ENCODE measurements around the gene RAD51B. TPM values are rescaled to one million over a fixed set of nuclear protein-coding genes. Genes with fewer than 3 reads are reported as not detected.
"Not testable (repeated sequence)": the region's sequence is repeated elsewhere in the genome, so short reads cannot be mapped to it uniquely, and the experiment has no call there.

The RAD51B gene
- total RNA-seq, 1 experiment from 2014 or later = 29.9 TPM

DNA sequence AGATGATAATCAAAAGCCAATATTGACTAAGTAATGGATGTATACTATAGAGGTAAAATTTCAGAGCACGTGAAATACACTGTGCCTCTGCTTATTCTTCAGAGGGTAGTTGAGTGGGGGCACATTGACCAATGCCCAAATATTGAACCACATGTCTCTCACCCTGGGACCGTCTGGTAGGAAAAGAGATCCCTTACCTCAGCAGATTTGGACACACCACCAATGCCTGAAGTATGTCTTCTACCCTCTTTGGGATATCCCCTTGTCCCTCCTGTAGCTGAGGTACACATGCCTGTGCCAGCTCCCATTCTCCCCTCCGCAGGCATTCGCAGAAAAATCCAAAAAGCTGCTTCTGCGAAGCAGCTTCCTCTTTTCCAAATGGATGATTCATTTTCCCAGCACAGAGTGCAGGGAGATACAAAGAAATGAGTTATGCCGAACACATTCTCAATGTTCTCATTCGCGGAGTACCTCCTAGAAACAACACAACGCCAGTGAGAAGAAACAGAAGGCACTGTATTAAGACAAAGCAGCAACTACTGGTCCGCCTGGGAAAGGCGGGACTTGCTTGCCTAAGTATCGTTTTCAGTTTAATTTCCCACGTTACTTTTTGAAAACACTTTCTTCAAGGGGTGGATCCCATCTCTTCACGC is 3.9 kb upstream of the RAD51B start:
- 0 out of 2 replicates have a peak, but pooled peaks cover 6% of the 10 kb centered on the region for H3K36me3 ChIP-seq (ENCODE audit: low read depth)
- peak; percentile 19 to 40 for DNase-seq
- H3K27ac ChIP-seq = peak overlapping the region; percentile 54
- no peaks in the 10 kb centered on the region for H3K9me3 ChIP-seq (ENCODE audit: insufficient read depth, low read depth)
- TF ChIP-seq, protein P1, sequence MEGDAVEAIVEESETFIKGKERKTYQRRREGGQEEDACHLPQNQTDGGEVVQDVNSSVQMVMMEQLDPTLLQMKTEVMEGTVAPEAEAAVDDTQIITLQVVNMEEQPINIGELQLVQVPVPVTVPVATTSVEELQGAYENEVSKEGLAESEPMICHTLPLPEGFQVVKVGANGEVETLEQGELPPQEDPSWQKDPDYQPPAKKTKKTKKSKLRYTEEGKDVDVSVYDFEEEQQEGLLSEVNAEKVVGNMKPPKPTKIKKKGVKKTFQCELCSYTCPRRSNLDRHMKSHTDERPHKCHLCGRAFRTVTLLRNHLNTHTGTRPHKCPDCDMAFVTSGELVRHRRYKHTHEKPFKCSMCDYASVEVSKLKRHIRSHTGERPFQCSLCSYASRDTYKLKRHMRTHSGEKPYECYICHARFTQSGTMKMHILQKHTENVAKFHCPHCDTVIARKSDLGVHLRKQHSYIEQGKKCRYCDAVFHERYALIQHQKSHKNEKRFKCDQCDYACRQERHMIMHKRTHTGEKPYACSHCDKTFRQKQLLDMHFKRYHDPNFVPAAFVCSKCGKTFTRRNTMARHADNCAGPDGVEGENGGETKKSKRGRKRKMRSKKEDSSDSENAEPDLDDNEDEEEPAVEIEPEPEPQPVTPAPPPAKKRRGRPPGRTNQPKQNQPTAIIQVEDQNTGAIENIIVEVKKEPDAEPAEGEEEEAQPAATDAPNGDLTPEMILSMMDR (conservative IDR thresholded peaks at IDR 0.05) = no peak
- no peak for TF ChIP-seq EZH2 (IDR thresholded peaks at IDR 0.05; ENCODE audit: low read depth)
- peak overlapping the region; percentile 79 for H2AFZ ChIP-seq
- ChIA-PET POLR2A (ENCODE audit: unreplicated experiment) (no interaction called here), CTCF (no interaction called here)
- no peaks in the 10 kb centered on the region for H3K27me3 ChIP-seq (ENCODE audit: insufficient read depth, low read depth)
- peak overlapping the region; percentile 83 for H3K4me3 ChIP-seq
- H3F3A ChIP-seq (ENCODE audit: insufficient read depth, low read depth) = no peaks in the 10 kb centered on the region
- TSS peak; percentile 61 for BruUV-seq (replicated peaks)
- peaks cover 20% of the 10 kb centered on the region for H3K4me1 ChIP-seq (replicated peaks; ENCODE audit: insufficient read depth)
- H4K20me1 ChIP-seq (ENCODE audit: insufficient read depth) = 0 out of 2 replicates have a peak, but pooled peaks cover 7% of the 10 kb centered on the region
- peaks cover 20% of the 10 kb centered on the region for H3K79me2 ChIP-seq (ENCODE audit: low read depth)
- peak overlapping the region; percentile 83 for H3K4me2 ChIP-seq
- H3K9me2 ChIP-seq (ENCODE audit: insufficient read depth) = no peaks in the 10 kb centered on the region
- intact Hi-C loops (cut with micrococcal nuclease; ENCODE audit: unreplicated experiment) = no loop called here

DNA sequence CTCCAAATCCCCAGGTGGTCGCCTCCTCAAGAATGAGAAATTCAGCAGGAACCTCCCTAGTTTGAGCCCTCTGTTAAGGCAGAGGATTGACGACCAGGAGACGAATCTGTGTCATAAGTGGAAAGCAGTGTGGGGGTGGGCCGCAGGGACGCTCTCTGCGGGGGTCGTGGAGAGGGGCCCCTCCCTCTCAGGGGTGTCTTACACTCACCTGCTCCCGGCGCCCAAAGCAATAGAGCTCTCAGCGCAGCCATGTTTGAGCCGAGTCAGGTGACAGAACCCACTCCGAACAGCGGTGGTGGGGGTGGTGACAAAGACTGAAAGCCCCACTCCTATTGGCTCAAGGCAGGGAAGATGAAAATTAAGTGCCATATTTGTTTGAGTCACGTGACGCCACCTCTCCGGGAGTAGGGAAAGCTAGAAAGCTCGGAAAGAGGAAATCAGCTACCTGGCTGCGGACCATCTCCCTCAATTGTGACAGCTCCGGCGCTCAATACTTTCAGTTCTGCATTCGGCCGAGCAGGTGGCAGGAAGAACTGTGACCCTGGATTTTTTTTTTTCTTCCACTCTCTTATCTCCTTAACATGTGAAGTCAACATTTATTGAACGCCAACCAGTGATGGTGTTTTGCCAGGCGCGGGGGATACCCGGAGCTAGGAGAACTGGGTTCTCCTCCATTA is 3.1 kb upstream of the RAD51B start, which contains the start of gene ZFYVE26:
ZFYVE26 (minus strand) TSS at position 265 of the 677 bp plus-strand sequence. CDS start 627 bp downstream, outside the sequence.
- Histone ChIP-seq H3K79me2 (ENCODE audit: low read depth) (peaks cover 25% of the 10 kb centered on the region), H3K4me2 (peak within 1 kb of the TSS; percentile 83), H2AFZ (peak within 1 kb of the TSS; percentile 79), H3K9me3 (ENCODE audit: insufficient read depth, low read depth) (no peaks in the 10 kb centered on the region), H3F3A (ENCODE audit: insufficient read depth, low read depth) (no peaks in the 10 kb centered on the region; the same call in 1 of the 2 replicates), H3K4me1 (replicated peaks; ENCODE audit: insufficient read depth) (peaks cover 22% of the 10 kb centered on the region), H3K36me3 (ENCODE audit: low read depth) (0 out of 2 replicates have a peak, but pooled peaks cover 6% of the 10 kb centered on the region), H3K27me3 (ENCODE audit: insufficient read depth, low read depth) (no peaks in the 10 kb centered on the region), H3K27ac (peak within 1 kb of the TSS; percentile 54), H3K4me3 (peak within 1 kb of the TSS; percentile 83), H4K20me1 (ENCODE audit: insufficient read depth) (0 out of 2 replicates have a peak, but pooled peaks cover 7% of the 10 kb centered on the region), H3K9me2 (ENCODE audit: insufficient read depth) (no peaks in the 10 kb centered on the region)
- TF ChIP-seq, protein P1 (conservative IDR thresholded peaks at IDR 0.05) = no peak
- TF ChIP-seq EZH2 (IDR thresholded peaks at IDR 0.05; ENCODE audit: low read depth) = no peak
- ChIA-PET CTCF (no interaction called here), POLR2A (ENCODE audit: unreplicated experiment) (interaction anchor here (0.6 to 0.9 kb wide), 5 partner anchors 165 to 1228 kb away, joined by 3 to 11 read pairs (median 3); no protein-coding TSS in a partner anchor)
- no TSS peak for BruUV-seq (replicated peaks)
- intact Hi-C loops (cut with micrococcal nuclease; ENCODE audit: unreplicated experiment) = no loop called here
- DNase-seq = peak; percentile 88 to 94

DNA sequence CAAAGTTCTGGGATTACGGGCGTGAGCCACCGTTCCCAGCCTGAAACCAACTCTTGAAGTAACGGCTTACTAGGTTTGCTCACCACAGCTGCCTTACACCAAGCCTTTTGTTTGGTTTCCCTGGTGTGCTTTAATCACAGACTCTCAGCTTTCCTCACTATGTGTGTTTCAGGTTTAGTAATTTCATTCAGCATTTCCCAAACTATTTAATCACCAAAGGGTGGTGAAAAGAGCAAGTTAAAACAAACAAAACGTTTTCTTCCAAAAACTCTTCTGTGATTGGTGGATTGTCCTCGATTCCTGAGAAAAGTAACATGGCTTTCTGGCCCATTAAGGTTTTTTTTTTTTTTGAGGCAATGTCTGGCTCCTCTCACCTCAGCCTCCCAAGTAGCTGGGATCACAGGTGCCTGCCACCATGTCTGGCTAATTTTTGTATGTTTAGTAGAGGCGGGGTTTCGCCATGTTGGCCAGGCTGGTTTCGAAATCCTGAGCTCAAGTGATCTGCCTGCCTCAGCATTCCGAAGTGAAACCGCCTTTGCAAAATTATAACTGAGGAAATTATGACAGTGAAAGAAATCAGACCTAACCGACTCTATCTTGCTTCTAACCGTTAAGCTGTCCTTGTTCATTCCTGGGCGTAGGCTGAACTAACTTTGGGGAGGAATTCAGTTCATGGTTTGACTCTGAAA is 1.7 kb upstream of the RAD51B start:
- H3K9me3 ChIP-seq (ENCODE audit: insufficient read depth, low read depth) = no peaks in the 10 kb centered on the region
- POLR2A ChIA-PET (ENCODE audit: unreplicated experiment) = no interaction called here

GRCh38 chr14:67818476-67818875 is 1.1 kb upstream of the RAD51B start:
- H3F3A ChIP-seq (ENCODE audit: insufficient read depth, low read depth); H3K4me3 ChIP-seq; H2AFZ ChIP-seq; POLR2A ChIA-PET (ENCODE audit: unreplicated experiment); H3K9me2 ChIP-seq (ENCODE audit: insufficient read depth); DNase-seq; H3K27me3 ChIP-seq (ENCODE audit: insufficient read depth, low read depth); intact Hi-C loops (cut with micrococcal nuclease; ENCODE audit: unreplicated experiment); H3K4me2 ChIP-seq; BruUV-seq (replicated peaks); H4K20me1 ChIP-seq (ENCODE audit: insufficient read depth); H3K36me3 ChIP-seq (ENCODE audit: low read depth); H3K27ac ChIP-seq; H3K9me3 ChIP-seq (ENCODE audit: insufficient read depth, low read depth): not testable (repeated sequence)
- peaks cover 22% of the 10 kb centered on the region for H3K4me1 ChIP-seq (replicated peaks; ENCODE audit: insufficient read depth)
- CTCF ChIA-PET = interaction anchor here (0.6 kb wide), 1 partner anchor 1334 kb away, joined by 3 read pairs; no protein-coding TSS in a partner anchor
- H3K79me2 ChIP-seq (ENCODE audit: low read depth) = peaks cover 25% of the 10 kb centered on the region

More for the DNA sequence above, 1.7 kb upstream of the RAD51B start:
- CTCF ChIA-PET = interaction anchor here (0.6 kb wide), 1 partner anchor 1334 kb away, joined by 3 read pairs; no protein-coding TSS in a partner anchor
- H3K4me3 ChIP-seq = no peak overlapping the region; the same call in 1 of the 2 replicates
- no TSS peak for BruUV-seq (replicated peaks)
- no peaks in the 10 kb centered on the region for H3K27me3 ChIP-seq (ENCODE audit: insufficient read depth, low read depth)
- TF ChIP-seq EZH2 (IDR thresholded peaks at IDR 0.05; ENCODE audit: low read depth) = no peak
- TF ChIP-seq, protein P1 (conservative IDR thresholded peaks at IDR 0.05) = no peak
- no peaks in the 10 kb centered on the region for H3K9me2 ChIP-seq (ENCODE audit: insufficient read depth)
- H3K79me2 ChIP-seq (ENCODE audit: low read depth) = peaks cover 25% of the 10 kb centered on the region
- intact Hi-C loops (cut with micrococcal nuclease; ENCODE audit: unreplicated experiment) = no loop called here
- DNase-seq = no peak
- 0 out of 2 replicates have a peak, but pooled peaks cover 3% of the 10 kb centered on the region for H3K36me3 ChIP-seq (ENCODE audit: low read depth)
- no peaks in the 10 kb centered on the region for H4K20me1 ChIP-seq (ENCODE audit: insufficient read depth)
- no peak overlapping the region for H3K27ac ChIP-seq
- H3K4me2 ChIP-seq = no peak overlapping the region
- no peaks in the 10 kb centered on the region; the same call in 1 of the 2 replicates for H3F3A ChIP-seq (ENCODE audit: insufficient read depth, low read depth)
- H2AFZ ChIP-seq = no peak overlapping the region
- peaks cover 22% of the 10 kb centered on the region for H3K4me1 ChIP-seq (replicated peaks; ENCODE audit: insufficient read depth)
